GM10266 (cell line): ENCODE results near the gene FBXO44.

ENCODE experiments used
- DNase-seq: peaks from one replicate; pipeline ENCODE4 v3.0.0; 2012; ENCODE audit errors: extremely low spot score
- CTCF ChIP-seq: IDR thresholded peaks from 2 replicates; pipeline ENCODE4 v1.5.1; 2012; ENCODE audit warnings: mild to moderate bottlenecking, low read depth; ENCODE audit not compliant: control insufficient read depth, insufficient read depth; ENCODE audit errors: missing control alignments

FBXO44 gene

DNA sequence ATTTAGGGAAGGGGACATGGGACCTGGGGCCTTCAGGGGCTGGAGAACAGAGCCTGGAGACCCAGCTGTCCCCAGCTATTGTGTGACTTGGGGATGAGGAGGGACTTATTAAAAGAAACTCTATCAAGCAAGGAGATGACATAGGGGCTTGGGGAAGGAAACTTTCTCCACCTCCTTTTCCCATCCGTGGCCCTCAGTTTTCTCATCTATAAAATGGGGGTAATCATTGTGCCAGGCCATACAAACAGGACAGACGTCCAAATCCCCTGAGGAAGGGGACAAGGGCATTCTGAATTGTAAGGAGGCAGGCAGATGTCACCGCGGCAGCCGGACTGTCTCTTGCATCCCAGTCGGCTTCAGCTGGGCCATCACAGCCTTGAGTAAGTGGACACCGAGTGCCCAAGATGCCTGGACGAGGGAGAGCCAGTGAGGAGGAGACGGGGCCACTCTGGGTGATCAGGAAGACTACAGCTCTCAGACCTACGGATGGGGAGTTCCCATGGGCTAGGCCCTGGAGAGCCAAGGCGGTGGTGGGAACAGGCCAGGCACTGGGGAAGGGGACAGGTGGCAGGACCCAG, 2.4 kb upstream of the FBXO44 start:
- no peak for TF ChIP-seq CTCF
- DNase-seq, result no peak

GRCh38 chr1:11653101-11653860, 1.4 kb upstream of the FBXO44 start:
- DNase-seq, result no peak
- TF ChIP-seq CTCF, result no peak

DNA sequence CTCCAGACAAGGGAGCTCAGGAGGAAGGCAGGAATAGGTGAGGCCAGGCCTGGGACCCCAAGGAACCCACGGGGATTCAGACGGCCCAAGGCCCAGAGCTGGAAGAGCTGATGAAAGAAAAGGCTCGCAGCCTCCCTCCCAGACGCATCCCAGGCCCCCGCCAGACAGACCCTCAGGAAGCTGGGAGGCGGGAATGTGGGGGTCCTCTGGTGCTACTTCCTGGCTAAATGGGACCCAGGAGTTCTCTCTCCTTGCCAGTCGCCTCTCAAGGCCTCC, 878 bp upstream of the FBXO44 start:
- TF ChIP-seq CTCF, result no peak

DNA sequence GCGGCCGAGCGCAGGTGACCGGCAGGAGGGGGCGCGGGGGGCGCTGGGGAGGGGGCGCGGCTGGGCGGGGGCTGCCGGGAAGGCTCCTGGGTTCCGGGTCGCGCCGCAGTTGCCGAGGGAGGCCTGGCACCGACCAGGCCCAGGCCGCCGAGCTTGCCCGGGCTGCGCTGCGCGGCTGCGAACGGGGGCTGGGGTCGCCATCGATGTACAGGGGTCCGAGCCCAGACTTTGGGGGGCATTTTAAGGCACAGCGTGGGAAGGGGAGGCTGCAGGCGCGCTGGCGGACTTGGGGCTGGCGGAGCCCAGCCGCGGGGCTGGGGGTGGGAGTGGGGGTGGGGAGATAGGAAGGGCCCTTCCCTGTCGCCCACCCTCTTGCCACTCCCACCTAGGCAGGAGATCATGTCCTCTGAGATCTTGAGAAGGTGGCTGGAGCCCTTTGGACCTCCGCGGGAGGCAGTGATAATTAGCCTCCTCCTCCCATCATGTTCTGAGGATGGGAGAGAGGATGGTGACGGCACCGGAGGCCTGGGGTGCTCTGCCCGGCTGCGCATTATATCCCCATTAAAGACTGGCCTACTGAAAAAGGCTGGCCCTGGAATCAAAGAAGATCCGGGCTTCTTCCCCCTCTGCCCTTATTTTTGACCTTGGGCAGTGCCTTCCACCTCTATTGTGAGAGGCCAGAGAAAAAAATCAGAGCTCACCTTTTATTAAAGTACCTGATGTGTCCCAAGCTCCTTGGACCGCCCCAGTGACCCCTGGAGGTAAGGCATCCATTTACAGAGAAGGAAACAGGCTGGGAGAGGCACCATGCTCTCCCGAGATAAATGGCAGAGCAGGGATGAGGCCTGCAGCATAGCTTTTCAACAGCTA, 497 bp downstream of the FBXO44 start:
- DNase-seq, result no peak
- TF ChIP-seq CTCF, result no peak

More for the DNA sequence above, 878 bp upstream of the FBXO44 start:
- no peak for DNase-seq

- no peak for DNase-seq
- TF ChIP-seq CTCF, result no peak
Observed at GRCh38 chr1:11657654-11658053, 3.0 kb downstream of the FBXO44 start.

GRCh38 chr1:11658542-11658941, 3.9 kb downstream of the FBXO44 start:
- DNase-seq, result no peak
- TF ChIP-seq CTCF, result no peak

- no peak for TF ChIP-seq CTCF
- no peak for DNase-seq
Observed at GRCh38 chr1:11659748-11660147, 5.1 kb downstream of the FBXO44 start.
